H1 (cell line): ENCODE data around the gene PNMA3. TPM values are rescaled to one million over a fixed set of nuclear protein-coding genes. Genes with fewer than 3 reads are reported as not detected.
"Not testable (repeated sequence)": the region's sequence is repeated elsewhere in the genome, so short reads cannot be mapped to it uniquely, and the experiment has no call there.

Experiments
- CTCF ChIA-PET: fragments of 300-600 bp; sonication (Branson Sonifier 250); formaldehyde crosslinking; loops from one replicate; lab custom pipeline; 2021; ENCODE audit not compliant: partially characterized antibody; lab: Charles Lee
- POLR2A ChIA-PET: fragments of 300-600 bp; sonication (Branson Sonifier 250); formaldehyde crosslinking; loops from one replicate; lab custom pipeline; 2021; ENCODE audit warnings: inconsistent platforms; ENCODE audit not compliant: partially characterized antibody; lab: Charles Lee
- DNase-seq, 2 experiments: peaks; one replicate each; pipeline versions ENCODE4 v3.0.0 to v3.0.0-alpha.2; 2010 to 2022; ENCODE audit warnings: low spot score in 2 of 2, low read depth in 1 of 2, mixed read lengths in 1 of 2
- FAIRE-seq: peaks from 2 replicates; lab custom pipeline; 2011; peaks lifted over from hg19 to GRCh38; lab: Jason Lieb, UNC
- H2AFZ ChIP-seq: 2 replicates; pipeline ENCODE4 v1.8.1; 2012; ENCODE audit warnings: low read length, inconsistent platforms
- H2AK5ac ChIP-seq: 2 replicates; pipeline ENCODE4 v1.6.1; 2013; ENCODE audit warnings: low read depth, low read length
- H2BK120ac ChIP-seq: replicated peaks from 2 replicates; pipeline ENCODE3; 2013; ENCODE audit warnings: low read depth, low read length, inconsistent platforms
- H2BK12ac ChIP-seq: 2 replicates; pipeline ENCODE4 v1.6.1; 2013; ENCODE audit warnings: low read depth, low read length
- H2BK15ac ChIP-seq: 2 replicates; pipeline ENCODE4 v1.6.1; 2013; ENCODE audit warnings: low read length
- H2BK20ac ChIP-seq: 2 replicates; pipeline ENCODE4 v1.6.1; 2013; ENCODE audit warnings: low read length
- H2BK5ac ChIP-seq: 2 replicates; pipeline ENCODE4 v1.6.1; 2013; ENCODE audit warnings: low read depth, low read length
- H3K14ac ChIP-seq: 2 replicates; pipeline ENCODE4 v1.6.1; 2013; ENCODE audit warnings: inconsistent platforms; ENCODE audit not compliant: insufficient read length
- H3K18ac ChIP-seq: 2 replicates; pipeline ENCODE4 v1.6.1; 2013; ENCODE audit warnings: low read length; ENCODE audit errors: extremely low read depth
- H3K23ac ChIP-seq: 2 replicates; pipeline ENCODE4 v1.6.1; 2013; ENCODE audit warnings: inconsistent platforms; ENCODE audit not compliant: insufficient read length
- H3K23me2 ChIP-seq: 2 replicates; pipeline ENCODE4 v1.6.1; 2013; ENCODE audit warnings: low read depth, low read length
- H3K27ac ChIP-seq: 2 replicates; pipeline ENCODE4 v1.6.1; 2011; ENCODE audit warnings: low read depth, low read length, inconsistent platforms
- H3K27me3 ChIP-seq, 4 experiments: replicated peaks in 1 of 4; 1 replicate in 1 of 4; 2 replicates in 3 of 4; pipeline versions ENCODE4 v1.6.1 to v1.8.1; 2011 to 2013; ENCODE audit warnings: low read length in 3 of 4, mild to moderate bottlenecking in 3 of 4, inconsistent platforms in 2 of 4, mixed read lengths in 2 of 4, moderate library complexity in 1 of 4; ENCODE audit not compliant: control insufficient read depth in 3 of 4, insufficient read depth in 3 of 4; ENCODE audit errors: extremely low read depth in 1 of 4
- H3K36me3 ChIP-seq, 4 experiments: 2 replicates each; pipeline versions ENCODE4 v1.6.1 to v1.8.1; 2011 to 2013; ENCODE audit warnings: mild to moderate bottlenecking in 4 of 4, low read length in 3 of 4, moderate library complexity in 2 of 4, control low read depth in 1 of 4, inconsistent platforms in 1 of 4; ENCODE audit not compliant: insufficient read depth in 4 of 4, control insufficient read depth in 2 of 4
- H3K4ac ChIP-seq: replicated peaks from 2 replicates; pipeline ENCODE3; 2013; ENCODE audit warnings: low read length, low read depth, mixed read lengths, inconsistent platforms; ENCODE audit not compliant: insufficient read length
- H3K4me1 ChIP-seq, 4 experiments: replicated peaks in 1 of 4; 1 replicate in 1 of 4; 2 replicates in 3 of 4; pipeline versions ENCODE4 v1.6.1 to v1.8.1; 2011 to 2013; ENCODE audit warnings: low read length in 3 of 4, inconsistent platforms in 2 of 4, mixed read lengths in 1 of 4; ENCODE audit not compliant: insufficient read depth in 4 of 4, control insufficient read depth in 3 of 4
- H3K4me2 ChIP-seq, 2 experiments: 2 replicates each; pipeline versions ENCODE4 v1.6.1 to v1.8.1; 2011 to 2013; ENCODE audit warnings: low read depth in 2 of 2, low read length in 2 of 2, control low read depth in 1 of 2, inconsistent platforms in 1 of 2, mild to moderate bottlenecking in 1 of 2; ENCODE audit not compliant: insufficient read depth in 1 of 2
- H3K4me3 ChIP-seq, 4 experiments: fragments of 200-600, 300-600 bp in 1 of 4; sonication (generic), shearing (Covaris generic), sonication (Bioruptor Twin) in 1 of 4; 2 replicates each; pipeline versions ENCODE4 v1.5.1 to v1.8.1; 2011 to 2016; ENCODE audit warnings: low read length in 4 of 4, low read depth in 3 of 4, control low read depth in 2 of 4, inconsistent platforms in 2 of 4, mild to moderate bottlenecking in 2 of 4, mixed read lengths in 1 of 4, moderate library complexity in 1 of 4; ENCODE audit not compliant: insufficient read depth in 2 of 4; ENCODE audit errors: extremely low read depth in 1 of 4
- H3K56ac ChIP-seq: replicated peaks from 2 replicates; pipeline ENCODE3; 2013; ENCODE audit warnings: low read depth, mild to moderate bottlenecking, mixed read lengths, low read length, inconsistent platforms; ENCODE audit not compliant: insufficient read length
- H3K79me1 ChIP-seq: 2 replicates; pipeline ENCODE4 v1.6.1; 2013; ENCODE audit warnings: low read depth, low read length, control low read depth
- H3K79me2 ChIP-seq, 2 experiments: 2 replicates each; pipeline versions ENCODE4 v1.6.1 to v1.8.1; 2012 to 2013; ENCODE audit warnings: low read length in 2 of 2, mild to moderate bottlenecking in 2 of 2, inconsistent platforms in 1 of 2; ENCODE audit not compliant: insufficient read depth in 2 of 2, control insufficient read depth in 1 of 2
- H3K9ac ChIP-seq, 4 experiments: replicated peaks in 1 of 4; 1 replicate in 1 of 4; 2 replicates in 3 of 4; pipeline versions ENCODE4 v1.6.1 to v1.8.1; 2011 to 2013; ENCODE audit warnings: low read depth in 3 of 4, low read length in 3 of 4, control low read depth in 2 of 4, mild to moderate bottlenecking in 2 of 4, moderate library complexity in 2 of 4, inconsistent platforms in 1 of 4; ENCODE audit errors: extremely low read depth in 1 of 4
- H3K9me3 ChIP-seq, 2 experiments: 2 replicates each; pipeline versions ENCODE4 v1.6.1 to v1.8.1; 2012 to 2013; ENCODE audit warnings: mild to moderate bottlenecking in 2 of 2, moderate library complexity in 2 of 2, control low read depth in 1 of 2, inconsistent platforms in 1 of 2, low read depth in 1 of 2, low read length in 1 of 2, mixed read lengths in 1 of 2; ENCODE audit not compliant: insufficient read depth in 2 of 2
- H4K20me1 ChIP-seq, 2 experiments: replicated peaks in 1 of 2; 2 replicates each; pipeline versions ENCODE3 to v1.8.1; 2011 to 2013; ENCODE audit warnings: inconsistent platforms in 2 of 2, low read length in 2 of 2, mild to moderate bottlenecking in 1 of 2; ENCODE audit not compliant: insufficient read depth in 2 of 2, control insufficient read depth in 1 of 2
- H4K5ac ChIP-seq: 2 replicates; pipeline ENCODE4 v1.6.1; 2013; ENCODE audit warnings: low read length, low read depth, mixed read lengths, inconsistent platforms; ENCODE audit not compliant: insufficient read length
- H4K8ac ChIP-seq: 2 replicates; pipeline ENCODE4 v1.8.0; 2013; ENCODE audit warnings: mild to moderate bottlenecking, moderate library complexity, low read length, inconsistent platforms; ENCODE audit not compliant: insufficient read depth; ENCODE audit errors: extremely low read depth
- H4K91ac ChIP-seq: replicated peaks from 2 replicates; pipeline ENCODE3; 2013; ENCODE audit warnings: low read length, mixed read lengths, inconsistent platforms; ENCODE audit not compliant: insufficient read length
- WGBS, 2 experiments: shearing (Covaris generic) in 1 of 2; methylation state at CpG; one replicate each; pipeline versions ENCODE4 v1.1.6 to v1.1.7; 2013 to 2015; ENCODE audit warnings: low lambda C conversion rate in 2 of 2, mixed read lengths in 2 of 2, inconsistent platforms in 1 of 2, low coverage in 1 of 2, missing lambda C conversion rate in 1 of 2; ENCODE audit not compliant: insufficient replicate concordance in 2 of 2, insufficient coverage in 1 of 2, insufficient read length in 1 of 2; ENCODE audit errors: extremely low coverage in 1 of 2, missing lambda C conversion rate in 1 of 2; 5-methylcytosine and 5-hydroxymethylcytosine counted together
- polyA plus RNA-seq, 7 experiments: library from polyadenylated mRNA; depleted of rRNA in 3 of 7; stranded (reverse) in 5 of 7; unstranded in 2 of 7; fragments of >200 nt in 5 of 7; fragments of 200-250 nt in 2 of 7; gene quantifications; 1 replicate in 5 of 7; 2 replicates in 1 of 7; 4 replicates in 1 of 7; pipeline versions ENCODE4 v1.2.1 to v1.2.3, GENCODE V29; 2011 to 2013; ENCODE audit warnings: missing spikeins in 2 of 7, mixed read lengths in 2 of 7
- total RNA-seq: library from RNA; stranded (reverse); fragmentation: NEBNext Ultra II Directional; extraction: Animal tissue kit (Norgen Biotek cat#: 25700); gene quantifications from 2 replicates; pipeline ENCODE4 v1.2.1, GENCODE V29; 2021

Gene PNMA3
- total and polyA plus RNA-seq, 2 of the 8 experiments (the other 6 are each of a cell fraction or from before 2014, with no cell fraction given): 3.3 to 6.9 TPM

- H3K23ac ChIP-seq, H3K79me2 ChIP-seq, H3K4ac ChIP-seq, H3K18ac ChIP-seq, H3K79me1 ChIP-seq, H3K14ac ChIP-seq, H2AFZ ChIP-seq, H4K5ac ChIP-seq, H3K4me2 ChIP-seq, H4K8ac ChIP-seq, H3K4me3 ChIP-seq, H2BK120ac ChIP-seq, H3K9me3 ChIP-seq, H3K36me3 ChIP-seq, H2BK15ac ChIP-seq, CTCF ChIA-PET, H3K4me1 ChIP-seq, H3K23me2 ChIP-seq, FAIRE-seq, H3K27ac ChIP-seq, H2BK5ac ChIP-seq, H4K20me1 ChIP-seq, H3K56ac ChIP-seq, H3K27me3 ChIP-seq, H2BK20ac ChIP-seq, H3K9ac ChIP-seq, H2AK5ac ChIP-seq, H2BK12ac ChIP-seq, POLR2A ChIA-PET, DNase-seq, H4K91ac ChIP-seq: not testable (repeated sequence)
- no CpG with 5 or more reads among the region's 76 CpGs for WGBS, 2 experiments
Observed at GRCh38 chrX:153077437-153078135, 21.3 kb downstream of the PNMA3 start.
